Activated T-cell treated with anti-CD3 and anti-CD28 coated beads for 4 hours (primary cell): ENCODE data around the gene PRSS56.

Experiments used
- DNase-seq: peaks from one replicate; pipeline ENCODE4 v3.0.0-alpha.2; 2020

PRSS56 gene

GRCh38 chr2:232519581-232520438 lies at the start of gene PRSS56:
Gene PRSS56 (plus strand): TSS chr2:232520388. CDS start chr2:232520599, 211 bp downstream.
- no peak for DNase-seq

- DNase-seq, result no peak
Observed at GRCh38 chr2:232473467-232473890, 46.7 kb upstream of the PRSS56 start.

GRCh38 chr2:232476045-232476444 lies 44.1 kb upstream of the PRSS56 start:
- DNase-seq, result no peak

GRCh38 chr2:232476791-232477190 lies 43.4 kb upstream of the PRSS56 start:
- DNase-seq, result no peak

GRCh38 chr2:232477751-232478510 lies 42.3 kb upstream of the PRSS56 start:
- no peak for DNase-seq

- DNase-seq, result no peak
Observed at GRCh38 chr2:232478571-232479340, 41.4 kb upstream of the PRSS56 start.

GRCh38 chr2:232479341-232480200 lies 40.6 kb upstream of the PRSS56 start:
- no peak for DNase-seq

- no peak for DNase-seq
Observed at GRCh38 chr2:232480201-232481190, 39.7 kb upstream of the PRSS56 start.

- DNase-seq, result no peak
Observed at GRCh38 chr2:232481322-232482140, 38.7 kb upstream of the PRSS56 start.

GRCh38 chr2:232482301-232483238 lies 37.6 kb upstream of the PRSS56 start:
- DNase-seq, result no peak

GRCh38 chr2:232483311-232483922 lies 36.8 kb upstream of the PRSS56 start:
- DNase-seq, result no peak

- DNase-seq, result no peak
Observed at GRCh38 chr2:232483923-232484627, 36.1 kb upstream of the PRSS56 start.

- DNase-seq, result no peak
Observed at GRCh38 chr2:232484628-232485347, 35.4 kb upstream of the PRSS56 start.

- DNase-seq, result no peak
Observed at GRCh38 chr2:232485348-232485756, 34.8 kb upstream of the PRSS56 start.

GRCh38 chr2:232485757-232486557 lies 34.2 kb upstream of the PRSS56 start:
- DNase-seq, result no peak
